NCI-H2171 treated with DMSO at 0.1 percent for 48 hours (cell line): ENCODE data around the gene GUCY2F.

Experiments used
- DNase-seq: peaks from one replicate; lab custom pipeline; 2025; lab: John Stamatoyannopoulos, UW

The GUCY2F gene

GRCh38 chrX:109393859-109394258 lies 88.0 kb downstream of the GUCY2F start:
- DNase-seq, result no peak

DNA sequence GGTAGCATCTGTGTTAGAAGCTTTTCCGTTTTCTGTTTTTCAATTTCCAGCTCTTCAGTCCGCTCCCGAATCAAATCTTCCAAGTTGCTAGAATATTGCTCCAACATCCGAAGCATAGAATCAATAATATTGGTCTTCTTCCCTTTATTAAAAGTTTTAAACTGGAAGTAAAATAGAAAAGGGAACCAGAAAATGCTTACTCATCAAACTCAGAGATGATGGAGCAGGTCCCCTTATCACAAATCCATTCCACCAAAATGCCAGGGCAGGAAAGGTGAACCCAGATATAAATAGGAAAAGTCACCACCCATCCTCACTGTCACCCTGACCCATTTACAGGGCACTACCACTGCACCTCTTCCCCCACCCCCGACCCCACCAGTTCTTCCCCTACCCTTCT lies 89.0 kb downstream of the GUCY2F start:
- no peak for DNase-seq

DNA sequence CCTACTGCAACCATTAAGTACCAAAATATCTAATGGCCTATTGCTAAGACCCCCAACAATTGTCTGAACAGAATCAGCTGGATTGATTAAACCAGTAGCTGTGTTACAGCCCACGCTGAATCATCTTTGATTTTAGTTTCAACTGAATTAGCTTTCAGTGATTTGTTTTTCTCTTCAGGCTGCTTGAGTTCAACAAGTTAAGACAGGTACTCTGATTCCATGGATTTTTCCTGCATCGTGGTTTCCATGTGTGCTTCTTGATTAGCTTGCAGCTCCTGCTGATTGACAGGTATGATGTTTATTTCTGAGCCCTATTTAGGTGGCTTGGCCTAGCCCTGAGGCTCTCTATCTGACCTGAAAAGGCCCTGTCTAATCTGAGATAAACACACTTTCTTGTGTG lies 91.3 kb downstream of the GUCY2F start:
- DNase-seq, result no peak

- no peak for DNase-seq
These were observed 92.0 kb downstream of the GUCY2F start for GRCh38 chrX:109389917-109390316.

DNA sequence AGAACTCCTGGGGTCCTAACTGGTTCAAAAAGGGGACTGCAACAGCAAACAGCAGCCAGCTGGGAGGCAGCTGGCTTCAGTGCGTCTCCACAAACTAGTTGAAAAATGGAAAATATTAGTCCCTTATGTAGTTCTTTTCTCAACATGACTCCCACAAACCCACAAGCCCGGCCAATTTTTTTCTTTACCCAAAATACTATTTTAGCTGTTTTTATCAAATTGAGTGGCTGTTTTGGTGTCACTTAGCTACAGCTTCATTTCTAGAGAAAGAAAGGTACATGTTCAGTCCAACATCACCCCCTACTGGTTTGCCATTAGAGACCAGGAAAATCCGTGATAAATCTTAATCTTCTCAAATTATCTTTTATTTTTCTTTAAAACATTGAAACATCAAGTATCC lies 97.2 kb downstream of the GUCY2F start:
- DNase-seq, result no peak

- DNase-seq, result no peak
These were observed 99.6 kb downstream of the GUCY2F start for GRCh38 chrX:109382332-109382731.

DNA sequence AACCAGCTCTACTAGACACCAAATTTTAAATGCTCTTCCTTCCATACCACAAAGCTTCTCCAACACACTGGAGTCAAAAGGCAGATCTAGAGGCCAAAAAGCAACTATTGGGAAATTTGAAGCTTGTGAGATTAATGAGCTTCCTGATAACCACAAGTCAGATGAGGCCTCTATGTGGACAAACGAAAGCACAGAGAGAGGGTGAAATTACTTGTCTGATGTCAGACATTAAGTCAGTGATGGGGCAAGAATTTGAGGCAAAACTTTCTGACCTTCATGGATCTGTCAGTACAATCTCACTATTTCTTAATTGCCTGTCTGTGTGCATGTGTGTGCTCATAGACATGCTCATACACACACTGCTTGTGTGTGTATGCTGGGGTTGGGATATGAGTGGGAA lies 103.6 kb downstream of the GUCY2F start:
- no peak for DNase-seq

GRCh38 chrX:109374262-109374960 lies 107.5 kb downstream of the GUCY2F start:
- DNase-seq, result no peak

DNA sequence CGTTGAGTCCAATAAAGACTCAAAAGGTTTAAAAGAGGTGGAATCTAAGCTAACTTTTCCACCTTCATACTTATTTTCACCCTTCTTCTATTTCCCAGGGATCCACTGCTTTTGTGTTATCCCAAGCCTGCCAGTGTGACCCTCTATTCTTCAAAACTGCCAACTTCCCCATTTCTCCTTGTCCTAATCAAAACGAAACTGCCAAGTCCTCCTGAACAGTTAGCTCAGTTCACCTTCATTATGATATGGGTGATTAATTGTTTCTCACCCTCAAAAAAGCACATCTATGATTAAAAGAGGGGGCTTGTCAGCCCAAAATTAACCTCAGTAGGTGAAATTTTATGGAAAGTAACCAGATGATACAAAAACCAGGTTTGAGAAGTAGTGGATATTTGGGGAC lies 108.4 kb downstream of the GUCY2F start:
- no peak for DNase-seq

- no peak for DNase-seq
These were observed 109.2 kb downstream of the GUCY2F start for GRCh38 chrX:109372716-109373115.

GRCh38 chrX:109372291-109372690 lies 109.6 kb downstream of the GUCY2F start:
- DNase-seq, result no peak

GRCh38 chrX:109362101-109362500 lies 119.8 kb downstream of the GUCY2F start:
- DNase-seq, result no peak

GRCh38 chrX:109360301-109360700 lies 121.6 kb downstream of the GUCY2F start:
- DNase-seq, result no peak

- DNase-seq, result no peak
These were observed 124.2 kb downstream of the GUCY2F start for GRCh38 chrX:109357706-109358105.

- DNase-seq, result no peak
These were observed 125.2 kb downstream of the GUCY2F start for GRCh38 chrX:109356684-109357083.

- no peak for DNase-seq
These were observed 129.8 kb downstream of the GUCY2F start for GRCh38 chrX:109352066-109352588.

GRCh38 chrX:109351557-109351956 lies 130.3 kb downstream of the GUCY2F start:
- no peak for DNase-seq

GRCh38 chrX:109350551-109350950 lies 131.3 kb downstream of the GUCY2F start:
- no peak for DNase-seq

DNA sequence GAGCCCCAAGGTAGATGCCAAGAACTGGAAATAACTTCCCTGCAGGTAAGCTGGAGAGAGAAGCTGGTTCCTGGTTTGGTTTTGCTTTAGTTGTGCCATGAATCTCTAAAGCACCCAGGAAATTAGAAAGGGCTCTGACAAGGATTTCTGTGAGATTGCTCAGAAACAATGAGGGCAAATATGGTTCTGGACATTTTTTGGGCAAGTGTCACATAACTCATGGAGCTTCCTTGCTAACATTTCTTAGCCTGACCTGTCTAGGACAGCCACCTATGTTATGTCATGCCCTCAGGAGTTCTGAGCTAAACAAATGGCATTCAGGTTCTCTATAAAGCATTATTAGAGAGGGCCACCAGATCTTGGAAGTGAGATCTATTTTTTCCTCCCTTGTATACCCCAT lies 131.8 kb downstream of the GUCY2F start:
- no peak for DNase-seq

GRCh38 chrX:109347632-109348031 lies 134.3 kb downstream of the GUCY2F start:
- no peak for DNase-seq

DNA sequence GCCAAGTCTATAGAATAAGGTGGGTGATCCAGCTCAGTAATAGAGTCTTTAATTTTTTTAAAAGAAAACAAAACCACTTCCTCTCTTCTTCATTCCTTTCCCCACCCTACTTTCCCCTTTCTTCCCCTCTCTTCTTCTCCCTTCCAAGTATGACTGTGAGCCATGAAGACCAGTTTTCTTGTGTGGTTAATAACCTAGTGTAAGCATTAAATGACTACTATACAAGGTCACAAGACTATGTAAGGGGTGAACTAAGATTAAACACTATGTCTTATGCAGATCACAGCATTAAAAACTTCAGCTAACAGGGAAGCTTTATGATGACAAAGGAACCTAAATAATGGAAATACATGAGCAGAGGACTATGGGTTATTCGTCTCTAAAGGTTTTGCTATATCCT lies 135.4 kb downstream of the GUCY2F start:
- no peak for DNase-seq

GRCh38 chrX:109345856-109346255 lies 136.0 kb downstream of the GUCY2F start:
- no peak for DNase-seq

GRCh38 chrX:109344678-109345077 lies 137.2 kb downstream of the GUCY2F start:
- DNase-seq, result no peak

DNA sequence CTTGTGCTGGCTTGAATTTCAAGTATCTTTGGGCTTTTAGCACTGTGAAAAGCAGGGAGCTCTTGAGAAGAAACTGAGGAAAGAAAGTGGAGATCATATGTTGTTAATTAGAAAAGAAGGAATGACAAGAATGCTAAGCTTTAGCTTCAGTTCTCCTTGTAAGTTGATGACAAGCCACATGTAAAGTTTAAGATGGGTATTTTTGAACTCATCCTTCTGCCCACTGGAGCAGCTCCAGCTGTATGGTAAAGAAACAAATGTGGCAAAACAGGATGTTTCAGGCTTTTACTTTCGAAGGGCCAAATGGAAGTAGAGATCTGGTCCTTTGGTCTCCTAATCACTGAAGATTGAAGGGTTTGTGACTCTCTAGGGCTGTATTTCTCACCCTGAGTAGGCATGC lies 137.8 kb downstream of the GUCY2F start:
- DNase-seq, result no peak
